GM13977 (cell line): ENCODE measurements around the gene SAE1.

Experiments used
- DNase-seq: peaks from one replicate; pipeline ENCODE4 v3.0.0; 2012; ENCODE audit warnings: low spot score
- in situ Hi-C: fragments of 300-500 bp; cut with MboI; formaldehyde crosslinking; loops from one replicate; pipeline ENCODE4 v1.12.0; 2022; ENCODE audit warnings: low sequenced_read_pairs, low pct_unique_long_range_greater_than_20kb, mixed read lengths, inconsistent platforms; ENCODE audit not compliant: unreplicated experiment
- TF ChIP-seq, protein P1 (sequence below): IDR thresholded peaks from 2 replicates; pipeline ENCODE4 v1.5.1; 2012; ENCODE audit warnings: mild to moderate bottlenecking, control low read depth; ENCODE audit not compliant: insufficient read depth; ENCODE audit errors: extremely low read depth, missing control alignments

The SAE1 gene

DNA sequence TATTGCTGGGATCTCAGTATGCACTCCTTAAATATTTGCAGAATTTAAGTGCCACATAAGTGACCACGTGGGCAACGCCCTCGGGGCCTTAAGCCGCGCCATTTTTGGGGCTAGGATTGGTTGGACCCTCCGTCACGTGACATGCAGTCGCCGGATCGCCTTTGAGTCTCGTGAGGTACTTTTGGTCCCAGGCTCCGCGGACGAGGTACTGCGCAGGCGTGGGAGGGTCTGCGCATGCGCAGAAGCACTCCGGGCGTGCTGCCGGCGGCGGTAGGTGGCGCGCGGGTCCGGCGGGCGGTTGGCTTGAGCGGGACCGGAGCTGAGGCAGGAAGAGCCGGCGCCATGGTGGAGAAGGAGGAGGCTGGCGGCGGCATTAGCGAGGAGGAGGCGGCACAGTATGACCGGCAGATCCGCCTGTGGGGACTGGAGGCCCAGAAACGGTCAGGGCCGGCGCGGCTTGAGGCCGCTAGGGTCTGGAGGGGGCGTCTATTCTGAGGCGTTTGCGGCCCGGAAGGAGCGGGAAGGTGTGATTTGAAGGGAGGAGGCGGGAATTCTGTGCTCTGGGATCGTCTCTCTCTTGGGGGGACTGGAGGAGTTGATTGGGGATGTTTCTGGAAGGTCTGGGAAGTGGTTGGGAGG, at the start of gene SAE1:
TSS of gene SAE1 (plus strand) at position 247 of the 639 bp plus-strand sequence. CDS start at position 343, 96 bp downstream.
- DNase-seq: peak; percentile 98
- TF ChIP-seq, protein P1, sequence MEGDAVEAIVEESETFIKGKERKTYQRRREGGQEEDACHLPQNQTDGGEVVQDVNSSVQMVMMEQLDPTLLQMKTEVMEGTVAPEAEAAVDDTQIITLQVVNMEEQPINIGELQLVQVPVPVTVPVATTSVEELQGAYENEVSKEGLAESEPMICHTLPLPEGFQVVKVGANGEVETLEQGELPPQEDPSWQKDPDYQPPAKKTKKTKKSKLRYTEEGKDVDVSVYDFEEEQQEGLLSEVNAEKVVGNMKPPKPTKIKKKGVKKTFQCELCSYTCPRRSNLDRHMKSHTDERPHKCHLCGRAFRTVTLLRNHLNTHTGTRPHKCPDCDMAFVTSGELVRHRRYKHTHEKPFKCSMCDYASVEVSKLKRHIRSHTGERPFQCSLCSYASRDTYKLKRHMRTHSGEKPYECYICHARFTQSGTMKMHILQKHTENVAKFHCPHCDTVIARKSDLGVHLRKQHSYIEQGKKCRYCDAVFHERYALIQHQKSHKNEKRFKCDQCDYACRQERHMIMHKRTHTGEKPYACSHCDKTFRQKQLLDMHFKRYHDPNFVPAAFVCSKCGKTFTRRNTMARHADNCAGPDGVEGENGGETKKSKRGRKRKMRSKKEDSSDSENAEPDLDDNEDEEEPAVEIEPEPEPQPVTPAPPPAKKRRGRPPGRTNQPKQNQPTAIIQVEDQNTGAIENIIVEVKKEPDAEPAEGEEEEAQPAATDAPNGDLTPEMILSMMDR: peak; percentile 76
- in situ Hi-C loops: no loop called here

DNA sequence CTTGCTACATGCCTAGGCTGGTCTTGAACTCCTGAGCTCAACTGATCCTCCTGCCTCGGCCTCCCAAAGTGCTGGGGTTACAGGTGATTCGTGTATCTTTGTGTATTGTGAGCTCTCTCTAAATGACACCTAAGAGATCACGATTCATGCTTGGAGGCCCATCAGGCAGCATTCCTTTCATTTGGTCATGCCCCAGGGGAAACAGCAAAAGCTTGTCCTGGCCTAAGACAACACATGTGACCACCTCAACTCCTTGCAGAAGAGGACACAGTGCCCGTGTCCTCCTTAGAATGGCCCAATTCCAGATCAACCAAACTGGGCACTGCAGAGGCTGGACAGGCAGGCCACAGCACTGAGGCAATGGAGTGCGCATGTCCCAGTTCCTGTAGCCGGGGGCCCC, 49.5 kb upstream of the SAE1 start:
- TF ChIP-seq, protein P1: no peak
- no peak for DNase-seq
- in situ Hi-C loops: loop anchor here (5.0 kb wide), 1 partner anchor 41 kb away; no protein-coding TSS in a partner anchor

DNA sequence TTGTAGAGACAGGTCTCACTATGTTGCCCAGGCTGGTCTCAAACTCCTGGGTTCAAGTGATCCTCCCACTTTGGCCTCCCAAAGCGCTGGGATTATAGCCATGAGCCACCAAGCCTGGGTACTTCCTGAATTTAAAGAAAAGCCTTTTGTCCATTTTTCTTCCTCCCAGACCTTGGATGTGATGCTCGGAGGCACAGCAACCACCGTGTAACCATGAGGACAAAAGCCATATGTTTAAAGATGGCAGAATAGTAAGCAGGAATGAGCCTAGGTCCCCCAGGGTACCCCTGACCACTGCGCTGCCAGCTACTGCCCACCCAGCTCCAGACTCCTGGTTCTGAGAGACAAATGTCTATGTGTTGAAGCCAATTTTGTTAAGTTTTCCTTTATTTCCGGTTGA, 48.1 kb upstream of the SAE1 start:
- TF ChIP-seq, protein P1: no peak
- no peak for DNase-seq
- in situ Hi-C loops: loop anchor here (5.0 kb wide), 1 partner anchor 40 kb away; no protein-coding TSS in a partner anchor

DNA sequence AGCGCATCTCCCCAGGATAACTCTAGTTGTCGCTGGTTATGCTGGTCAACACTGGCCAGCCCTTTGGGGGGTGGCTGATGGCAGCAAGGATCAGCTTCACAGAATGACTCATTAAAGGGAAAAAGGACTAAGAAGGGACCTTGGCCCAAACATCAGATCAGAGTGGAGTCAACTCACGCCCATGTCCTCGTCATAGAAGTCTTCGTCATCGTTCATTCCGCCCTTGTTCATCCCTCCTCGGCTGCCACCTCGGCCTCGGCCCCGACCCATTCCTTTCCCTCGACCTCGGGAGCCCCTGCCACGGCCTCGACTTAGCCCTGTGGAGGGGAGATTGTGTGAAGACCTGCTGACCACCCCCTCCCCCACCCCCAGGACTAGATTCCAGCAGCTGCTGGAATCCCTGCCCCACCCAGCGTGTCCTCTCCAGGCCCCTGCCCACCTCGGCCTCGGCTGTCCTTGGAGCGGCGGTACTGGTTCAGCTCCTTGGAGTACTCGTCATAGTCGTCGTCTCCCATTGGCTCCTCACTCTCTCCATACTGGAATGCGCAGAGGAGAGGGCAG, 45.7 kb upstream of the SAE1 start:
- DNase-seq: no peak
- TF ChIP-seq, protein P1: no peak
- in situ Hi-C loops: loop anchor here (5.0 kb wide), 1 partner anchor 37 kb away; no protein-coding TSS in a partner anchor

DNA sequence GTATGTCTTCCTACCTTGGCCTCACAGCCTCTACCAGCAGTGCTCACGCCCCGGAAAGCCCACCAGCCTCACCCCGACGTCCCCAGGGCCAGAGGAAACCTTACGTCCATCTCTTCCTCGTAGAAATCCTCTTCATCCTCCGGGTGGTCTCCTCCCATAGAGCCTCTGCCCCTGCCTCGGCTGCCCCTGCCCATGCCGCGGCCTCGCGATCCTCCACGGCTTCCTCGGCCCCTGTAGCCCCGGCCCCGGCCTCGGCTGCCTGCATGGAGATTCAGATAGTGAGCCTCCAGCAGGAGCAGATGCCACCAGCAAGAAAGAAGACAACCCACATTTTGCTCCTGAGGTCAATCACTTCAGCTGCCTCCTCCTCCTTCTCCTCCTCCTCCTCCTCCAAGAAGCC, 44.4 kb upstream of the SAE1 start:
- no peak for DNase-seq
- in situ Hi-C loops: no loop called here
- TF ChIP-seq, protein P1: no peak

DNA sequence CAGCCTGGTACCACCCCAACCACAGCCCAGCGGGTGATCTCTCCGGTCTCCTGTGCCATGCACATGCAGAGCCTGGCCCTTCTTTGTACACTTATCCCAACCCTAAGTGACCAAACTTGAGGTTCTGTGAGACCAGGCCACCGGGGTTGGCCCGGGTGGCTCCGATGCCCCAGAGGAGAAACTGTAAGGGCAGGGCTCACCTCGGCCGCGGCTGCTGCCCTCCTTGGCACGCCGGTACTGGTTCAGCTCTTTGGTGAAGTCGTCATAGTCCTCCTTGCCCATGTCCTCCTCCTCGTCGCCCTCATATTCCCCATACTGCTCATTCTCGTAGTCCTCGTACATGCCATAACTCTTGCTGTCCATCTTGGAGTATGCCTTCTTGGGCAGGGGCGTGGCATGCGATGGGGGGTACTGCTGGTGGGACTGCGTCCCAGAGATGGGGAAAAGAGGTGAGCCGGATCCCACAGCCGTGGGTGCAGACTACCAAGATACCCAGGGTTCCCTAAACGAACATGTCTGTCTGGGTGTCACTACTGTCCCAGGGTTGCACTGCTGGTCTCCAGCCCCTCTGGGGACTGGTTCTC, 40.8 kb upstream of the SAE1 start:
- in situ Hi-C loops: no loop called here
- TF ChIP-seq, protein P1: no peak
- no peak for DNase-seq
